Measurements from ENCODE around the gene PEX13. TPM values are rescaled to one million over a fixed set of nuclear protein-coding genes. Genes with fewer than 3 reads are reported as not detected.

The PEX13 gene
- total RNA-seq, 1 donor from 2014 or later = 12.8 TPM

DNA sequence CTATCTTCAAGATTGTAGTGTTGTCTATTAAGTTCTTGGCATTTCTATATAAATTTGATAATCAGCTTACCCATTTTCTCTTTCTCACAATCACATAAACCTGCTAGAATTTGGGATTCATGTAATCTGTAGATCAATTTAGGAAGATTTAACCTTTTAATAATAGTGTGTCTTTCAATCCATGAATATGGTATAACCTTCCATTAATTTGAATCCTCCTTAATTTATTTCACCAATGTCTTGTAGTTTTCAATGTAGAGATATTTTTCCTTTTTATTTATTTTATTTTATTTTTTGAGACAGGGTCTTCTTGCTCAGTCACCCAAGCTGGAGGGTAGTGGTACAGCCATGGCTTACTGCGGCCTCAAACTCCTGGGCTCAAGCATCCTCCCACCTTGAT is 68.4 kb downstream of the PEX13 start:
- TF ChIP-seq, protein P1, sequence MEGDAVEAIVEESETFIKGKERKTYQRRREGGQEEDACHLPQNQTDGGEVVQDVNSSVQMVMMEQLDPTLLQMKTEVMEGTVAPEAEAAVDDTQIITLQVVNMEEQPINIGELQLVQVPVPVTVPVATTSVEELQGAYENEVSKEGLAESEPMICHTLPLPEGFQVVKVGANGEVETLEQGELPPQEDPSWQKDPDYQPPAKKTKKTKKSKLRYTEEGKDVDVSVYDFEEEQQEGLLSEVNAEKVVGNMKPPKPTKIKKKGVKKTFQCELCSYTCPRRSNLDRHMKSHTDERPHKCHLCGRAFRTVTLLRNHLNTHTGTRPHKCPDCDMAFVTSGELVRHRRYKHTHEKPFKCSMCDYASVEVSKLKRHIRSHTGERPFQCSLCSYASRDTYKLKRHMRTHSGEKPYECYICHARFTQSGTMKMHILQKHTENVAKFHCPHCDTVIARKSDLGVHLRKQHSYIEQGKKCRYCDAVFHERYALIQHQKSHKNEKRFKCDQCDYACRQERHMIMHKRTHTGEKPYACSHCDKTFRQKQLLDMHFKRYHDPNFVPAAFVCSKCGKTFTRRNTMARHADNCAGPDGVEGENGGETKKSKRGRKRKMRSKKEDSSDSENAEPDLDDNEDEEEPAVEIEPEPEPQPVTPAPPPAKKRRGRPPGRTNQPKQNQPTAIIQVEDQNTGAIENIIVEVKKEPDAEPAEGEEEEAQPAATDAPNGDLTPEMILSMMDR (IDR thresholded peaks at IDR 0.05) = no peak
- Histone ChIP-seq H3K4me1 (no peaks in the 10 kb centered on the region), H3K4me3 (no peak overlapping the region), H3K36me3 (peaks cover 16 to 27% of the 10 kb centered on the region in 2 donors), H3K27ac (no peak overlapping the region), H3K9me3 (no peaks in the 10 kb centered on the region), H3K27me3 (no peaks in the 10 kb centered on the region)
- intact Hi-C loops (cut with DNase I) = no loop called here
- DNase-seq (ENCODE audit: low spot score in 2 of 2) = no peak

DNA sequence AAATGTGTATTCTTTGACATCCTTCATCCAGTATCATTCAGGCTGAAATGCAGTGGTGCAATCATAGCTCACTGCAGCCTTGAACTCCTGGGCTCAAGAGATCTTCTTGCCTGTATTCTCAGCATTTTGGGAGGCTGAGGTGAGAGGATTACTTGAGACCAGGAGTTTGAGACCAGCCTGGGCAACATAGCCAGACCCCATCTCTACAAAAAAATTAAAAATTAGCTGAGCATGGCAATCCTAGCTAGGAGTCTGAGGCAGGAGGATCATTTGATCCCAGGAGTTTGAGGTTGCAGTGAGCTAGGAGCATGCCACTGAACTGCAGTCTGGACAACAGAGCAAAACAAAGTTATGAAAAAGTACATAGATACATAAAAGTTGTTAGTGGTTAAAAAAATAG is 72.3 kb downstream of the PEX13 start:
- Histone ChIP-seq H3K27ac (no peak overlapping the region), H3K27me3 (no peaks in the 10 kb centered on the region), H3K4me3 (no peak overlapping the region), H3K4me1 (no peaks in the 10 kb centered on the region), H3K9me3 (no peaks in the 10 kb centered on the region), H3K36me3 (peaks cover 12 to 30% of the 10 kb centered on the region in 2 donors)
- DNase-seq (ENCODE audit: low spot score in 2 of 2) = no peak
- intact Hi-C loops (cut with DNase I) = no loop called here
- TF ChIP-seq, protein P1 (IDR thresholded peaks at IDR 0.05) = no peak

DNA sequence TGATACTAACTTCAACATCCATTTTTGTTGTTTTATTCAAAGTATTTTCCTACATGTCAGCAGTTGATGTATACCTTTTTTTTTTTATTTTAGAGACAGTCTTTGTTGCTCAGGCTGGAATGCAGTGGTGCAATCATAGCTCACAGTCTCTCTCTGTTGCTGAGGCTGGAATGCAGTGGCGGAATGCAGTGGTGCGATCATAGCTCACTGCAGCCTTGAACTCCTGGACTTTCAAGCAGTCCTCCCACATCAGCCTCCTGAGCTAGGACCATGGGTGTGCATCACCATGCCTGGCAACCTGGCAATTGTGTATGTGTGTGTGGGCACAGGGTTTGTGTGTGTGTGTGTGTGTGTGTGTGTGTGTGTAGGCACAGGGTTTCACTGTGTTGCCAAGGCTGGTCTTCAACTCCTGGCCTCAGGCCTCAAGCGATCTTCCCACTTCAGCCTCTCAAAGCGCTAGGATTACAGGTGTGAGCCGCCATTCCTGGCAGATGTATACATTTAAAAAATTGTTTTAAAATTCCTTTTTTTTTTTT is 72.9 kb downstream of the PEX13 start:
- H3K4me3 ChIP-seq = no peak overlapping the region
- TF ChIP-seq, protein P1 (IDR thresholded peaks at IDR 0.05) = no peak

DNA sequence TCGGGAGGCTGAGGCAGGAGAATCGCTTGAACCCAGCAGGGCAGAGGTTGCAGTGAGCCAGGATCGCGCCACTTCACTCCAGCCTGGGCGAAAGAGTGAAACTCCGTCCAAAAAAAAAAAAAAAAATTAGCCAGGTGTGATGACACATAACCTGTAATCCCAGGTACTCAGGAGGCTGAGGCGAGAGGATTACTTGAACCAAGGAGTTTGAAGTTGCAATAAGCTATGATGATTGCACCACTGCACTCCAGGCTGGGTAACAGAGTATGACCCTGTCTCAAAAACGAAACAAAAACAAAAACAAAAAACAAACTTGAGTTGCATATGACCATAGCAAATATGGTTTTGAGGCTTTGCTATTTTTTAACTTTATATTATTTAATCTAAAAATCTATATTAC is 74.0 kb downstream of the PEX13 start:
- Histone ChIP-seq H3K36me3 (peaks cover 12 to 19% of the 10 kb centered on the region in 2 donors), H3K27me3 (no peaks in the 10 kb centered on the region), H3K27ac (no peak overlapping the region), H3K9me3 (no peaks in the 10 kb centered on the region), H3K4me3 (no peak overlapping the region), H3K4me1 (no peaks in the 10 kb centered on the region)
- intact Hi-C loops (cut with DNase I) = no loop called here
- TF ChIP-seq, protein P1 (IDR thresholded peaks at IDR 0.05) = no peak
- DNase-seq (ENCODE audit: low spot score in 2 of 2) = no peak

More for the DNA sequence above, 72.9 kb downstream of the PEX13 start:
- H3K36me3 ChIP-seq = peaks cover 12 to 26% of the 10 kb centered on the region in 2 donors
- no peaks in the 10 kb centered on the region for H3K27me3 ChIP-seq
- H3K9me3 ChIP-seq = no peaks in the 10 kb centered on the region
- no peaks in the 10 kb centered on the region for H3K4me1 ChIP-seq
- intact Hi-C loops (cut with DNase I) = no loop called here
- no peak for DNase-seq (ENCODE audit: low spot score in 2 of 2)
- no peak overlapping the region for H3K27ac ChIP-seq

DNA sequence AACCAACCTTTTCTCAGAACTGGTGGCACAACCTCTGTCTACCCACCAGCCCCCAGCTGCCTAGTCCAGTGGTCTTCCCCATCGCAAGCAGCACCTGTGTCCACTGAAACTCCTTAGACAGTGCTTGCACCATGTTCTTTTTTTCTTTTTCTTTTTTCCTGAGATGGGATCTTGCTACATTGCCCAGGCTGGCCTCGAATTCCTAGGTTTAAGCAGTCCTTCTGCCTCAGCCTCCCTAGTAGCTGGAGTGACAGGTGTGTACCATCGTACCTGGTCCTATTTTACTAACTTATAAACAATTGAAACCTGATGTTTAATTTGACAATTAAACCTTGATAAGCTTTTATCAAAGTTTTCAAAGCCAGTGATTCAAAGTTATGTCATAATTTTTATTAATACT is 78.9 kb downstream of the PEX13 start:
- Histone ChIP-seq H3K27me3 (no peaks in the 10 kb centered on the region), H3K4me3 (no peak overlapping the region), H3K9me3 (no peaks in the 10 kb centered on the region), H3K27ac (no peak overlapping the region), H3K4me1 (no peaks in the 10 kb centered on the region), H3K36me3 (no peaks in the 10 kb centered on the region)
- TF ChIP-seq, protein P1 (IDR thresholded peaks at IDR 0.05) = no peak
- no peak for DNase-seq (ENCODE audit: low spot score in 2 of 2)
- intact Hi-C loops (cut with DNase I) = no loop called here

DNA sequence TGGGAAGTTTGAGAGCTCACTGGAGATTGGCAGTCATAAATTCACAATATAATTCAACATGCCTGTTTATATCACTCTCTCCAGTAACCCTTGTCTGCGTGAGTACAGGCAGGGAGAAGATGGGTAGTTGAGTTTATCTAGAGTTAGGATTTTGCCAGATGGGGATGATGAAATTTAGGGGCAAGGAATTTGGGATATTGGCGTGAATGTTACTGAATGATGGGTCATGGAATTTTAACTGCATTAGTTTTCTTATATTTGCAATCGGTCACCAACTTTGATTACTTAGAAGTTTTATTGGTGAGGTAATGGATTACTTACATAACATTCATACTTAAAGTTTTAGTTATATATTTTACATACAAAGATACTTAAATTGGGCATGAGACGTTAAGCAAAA is 83.3 kb downstream of the PEX13 start:
- Histone ChIP-seq H3K36me3 (peaks cover 0 to 7% of the 10 kb centered on the region in 2 donors), H3K27me3 (no peaks in the 10 kb centered on the region), H3K4me1 (no peaks in the 10 kb centered on the region), H3K4me3 (no peak overlapping the region), H3K9me3 (no peaks in the 10 kb centered on the region), H3K27ac (no peak overlapping the region)
- DNase-seq (ENCODE audit: low spot score in 2 of 2) = no peak
- intact Hi-C loops (cut with DNase I) = no loop called here
- TF ChIP-seq, protein P1 (IDR thresholded peaks at IDR 0.05) = no peak

All from ascending aorta (tissue), 2 donors.